Measurements from ENCODE around the gene CAMTA2.

DNA sequence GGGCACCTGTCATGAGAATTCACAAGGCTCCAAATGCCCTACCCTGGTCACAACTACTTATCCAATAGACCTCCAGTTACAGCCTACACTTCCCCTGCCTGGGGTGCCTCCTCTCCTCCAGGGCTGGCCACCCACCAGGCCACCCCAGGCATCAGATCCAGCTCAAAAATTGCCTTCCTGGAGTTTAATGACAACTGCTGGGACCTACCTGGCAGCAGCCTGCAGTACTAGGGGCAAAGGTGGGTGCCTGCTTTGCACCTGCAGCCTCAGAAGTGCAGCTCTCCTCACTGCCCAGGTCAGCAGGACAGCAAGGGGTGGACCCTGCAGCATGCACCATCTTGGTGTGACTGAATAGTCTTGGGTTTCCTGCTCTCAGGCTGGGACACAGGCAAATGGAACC, 51.8 kb downstream of the CAMTA2 start:
- TF ChIP-seq, protein P1, sequence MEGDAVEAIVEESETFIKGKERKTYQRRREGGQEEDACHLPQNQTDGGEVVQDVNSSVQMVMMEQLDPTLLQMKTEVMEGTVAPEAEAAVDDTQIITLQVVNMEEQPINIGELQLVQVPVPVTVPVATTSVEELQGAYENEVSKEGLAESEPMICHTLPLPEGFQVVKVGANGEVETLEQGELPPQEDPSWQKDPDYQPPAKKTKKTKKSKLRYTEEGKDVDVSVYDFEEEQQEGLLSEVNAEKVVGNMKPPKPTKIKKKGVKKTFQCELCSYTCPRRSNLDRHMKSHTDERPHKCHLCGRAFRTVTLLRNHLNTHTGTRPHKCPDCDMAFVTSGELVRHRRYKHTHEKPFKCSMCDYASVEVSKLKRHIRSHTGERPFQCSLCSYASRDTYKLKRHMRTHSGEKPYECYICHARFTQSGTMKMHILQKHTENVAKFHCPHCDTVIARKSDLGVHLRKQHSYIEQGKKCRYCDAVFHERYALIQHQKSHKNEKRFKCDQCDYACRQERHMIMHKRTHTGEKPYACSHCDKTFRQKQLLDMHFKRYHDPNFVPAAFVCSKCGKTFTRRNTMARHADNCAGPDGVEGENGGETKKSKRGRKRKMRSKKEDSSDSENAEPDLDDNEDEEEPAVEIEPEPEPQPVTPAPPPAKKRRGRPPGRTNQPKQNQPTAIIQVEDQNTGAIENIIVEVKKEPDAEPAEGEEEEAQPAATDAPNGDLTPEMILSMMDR (IDR thresholded peaks at IDR 0.05): no peak
- TF ChIP-seq EZH2 (IDR thresholded peaks at IDR 0.05): no peak

Data from neural progenitor cell (in vitro differentiated cells).